H9 (cell line): Measurements from ENCODE around the gene GARNL3. TPM values are rescaled to one million over a fixed set of nuclear protein-coding genes. Genes with fewer than 3 reads are reported as not detected.

Experiments
- DNase-seq: peaks from one replicate; pipeline ENCODE4 v3.0.0-alpha.2; 2017
- H2AFZ ChIP-seq: one replicate; pipeline ENCODE4 v1.6.1; 2013; ENCODE audit warnings: mild to moderate bottlenecking, low read length, control low read depth, moderate library complexity
- H2AK5ac ChIP-seq: 2 replicates; pipeline ENCODE4 v1.6.1; 2013; ENCODE audit warnings: low read length, control low read depth, mixed read lengths; ENCODE audit not compliant: insufficient read length
- H2BK120ac ChIP-seq: one replicate; pipeline ENCODE4 v1.6.1; 2013; ENCODE audit warnings: low read depth, mild to moderate bottlenecking, low read length, control low read depth, inconsistent platforms; ENCODE audit not compliant: poor library complexity, severe bottlenecking
- H2BK12ac ChIP-seq: 2 replicates; pipeline ENCODE4 v1.6.1; 2013; ENCODE audit warnings: low read length, control low read depth, mixed read lengths, low read depth; ENCODE audit not compliant: insufficient read length
- H2BK15ac ChIP-seq: 2 replicates; pipeline ENCODE4 v1.6.1; 2013; ENCODE audit warnings: low read depth, low read length, control low read depth
- H2BK20ac ChIP-seq: one replicate; pipeline ENCODE4 v1.6.1; 2013; ENCODE audit warnings: low read depth, mild to moderate bottlenecking, low read length, control low read depth, inconsistent platforms; ENCODE audit not compliant: poor library complexity, severe bottlenecking
- H2BK5ac ChIP-seq: 2 replicates; pipeline ENCODE4 v1.6.1; 2013; ENCODE audit warnings: low read length, control low read depth, mixed read lengths; ENCODE audit not compliant: insufficient read length
- H3K14ac ChIP-seq: 2 replicates; pipeline ENCODE4 v1.6.1; 2013; ENCODE audit warnings: low read length, control low read depth; ENCODE audit not compliant: insufficient read depth
- H3K18ac ChIP-seq: 2 replicates; pipeline ENCODE4 v1.6.1; 2013; ENCODE audit warnings: low read depth, mild to moderate bottlenecking, mixed read lengths, low read length, control low read depth; ENCODE audit not compliant: insufficient read length
- H3K23ac ChIP-seq: 2 replicates; pipeline ENCODE4 v1.6.1; 2013; ENCODE audit warnings: low read length, control low read depth, mixed read lengths, low read depth; ENCODE audit not compliant: insufficient read length
- H3K23me2 ChIP-seq: 2 replicates; pipeline ENCODE4 v1.6.1; 2013; ENCODE audit warnings: low read depth, mild to moderate bottlenecking, mixed read lengths, low read length, control low read depth; ENCODE audit not compliant: insufficient read length, poor library complexity, severe bottlenecking
- H3K27ac ChIP-seq: 2 replicates; pipeline ENCODE4 v1.5.1; 2013; ENCODE audit warnings: low read length, control low read depth, mixed read lengths, low read depth; ENCODE audit not compliant: insufficient read length
- H3K27me3 ChIP-seq: 2 replicates; pipeline ENCODE4 v1.6.1; 2013; ENCODE audit warnings: low read length, control low read depth, inconsistent platforms; ENCODE audit not compliant: insufficient read depth
- H3K4ac ChIP-seq: 2 replicates; pipeline ENCODE4 v1.6.1; 2013; ENCODE audit warnings: low read depth, mild to moderate bottlenecking, control low read depth, inconsistent platforms, low read length, moderate library complexity
- H3K4me1 ChIP-seq: 2 replicates; pipeline ENCODE4 v1.6.1; 2013; ENCODE audit warnings: low read length, control low read depth, inconsistent platforms; ENCODE audit not compliant: insufficient read depth
- H3K4me2 ChIP-seq: 2 replicates; pipeline ENCODE4 v1.6.1; 2013; ENCODE audit warnings: low read length, control low read depth, mixed read lengths; ENCODE audit not compliant: insufficient read length, insufficient read depth
- H3K56ac ChIP-seq: 2 replicates; pipeline ENCODE4 v1.6.1; 2013; ENCODE audit warnings: low read depth, mild to moderate bottlenecking, mixed read lengths, low read length, control low read depth; ENCODE audit not compliant: insufficient read length
- H3K79me1 ChIP-seq: 2 replicates; pipeline ENCODE4 v1.6.1; 2013; ENCODE audit warnings: low read depth, mild to moderate bottlenecking, moderate library complexity, low read length, control low read depth, inconsistent platforms; ENCODE audit not compliant: insufficient read depth, poor library complexity, severe bottlenecking
- H3K79me2 ChIP-seq: 2 replicates; pipeline ENCODE4 v1.6.1; 2013; ENCODE audit warnings: low read length, control low read depth, inconsistent platforms; ENCODE audit not compliant: insufficient read depth
- H3K9ac ChIP-seq: 2 replicates; pipeline ENCODE4 v1.6.1; 2013; ENCODE audit warnings: low read length, control low read depth, mixed read lengths; ENCODE audit not compliant: insufficient read length; ENCODE audit errors: extremely low read depth
- H3K9me3 ChIP-seq: one replicate; pipeline ENCODE4 v1.6.1; 2013; ENCODE audit warnings: low read depth, low read length, inconsistent platforms; ENCODE audit not compliant: control insufficient read depth
- H3T11ph ChIP-seq: one replicate; pipeline ENCODE4 v1.6.1; 2013; ENCODE audit warnings: mild to moderate bottlenecking, low read length, control low read depth, inconsistent platforms
- H4K20me1 ChIP-seq: one replicate; pipeline ENCODE4 v1.6.1; 2013; ENCODE audit not compliant: control insufficient read depth, insufficient read length, insufficient read depth
- H4K5ac ChIP-seq: 2 replicates; pipeline ENCODE4 v1.6.1; 2013; ENCODE audit warnings: low read depth, mild to moderate bottlenecking, mixed read lengths, low read length, control low read depth; ENCODE audit not compliant: insufficient read length
- H4K8ac ChIP-seq: replicated peaks from 2 replicates; pipeline ENCODE4 v1.6.1; 2013; ENCODE audit warnings: low read length, control low read depth, mixed read lengths, low read depth; ENCODE audit not compliant: insufficient read length
- H4K91ac ChIP-seq: 2 replicates; pipeline ENCODE4 v1.6.1; 2013; ENCODE audit warnings: low read depth, mild to moderate bottlenecking, moderate library complexity, mixed read lengths, low read length, control low read depth; ENCODE audit not compliant: insufficient read length
- H3K27ac Mint-ChIP-seq, 3 experiments: 2 replicates in 2 of 3; 3 replicates in 1 of 3; pipeline ENCODE4 v1.8.0; 2020 to 2021; ENCODE audit warnings: mixed read lengths in 3 of 3, mild to moderate bottlenecking in 1 of 3, moderate library complexity in 1 of 3
- H3K27me3 Mint-ChIP-seq: 2 replicates; pipeline ENCODE4 v1.8.0; 2021; ENCODE audit warnings: low read depth, mild to moderate bottlenecking, moderate library complexity, mixed read lengths
- H3K36me3 Mint-ChIP-seq, 3 experiments: 2 replicates in 2 of 3; 3 replicates in 1 of 3; pipeline ENCODE4 v1.8.0; 2020 to 2021; ENCODE audit warnings: low read depth in 3 of 3, mixed read lengths in 3 of 3; ENCODE audit not compliant: insufficient read depth in 1 of 3
- H3K4me1 Mint-ChIP-seq, 2 experiments: 2 replicates each; pipeline ENCODE4 v1.8.0; 2020; ENCODE audit warnings: mixed read lengths in 2 of 2
- H3K4me3 Mint-ChIP-seq, 2 experiments: 2 replicates in 1 of 2; 3 replicates in 1 of 2; pipeline ENCODE4 v1.8.0; 2020 to 2021; ENCODE audit warnings: mild to moderate bottlenecking in 2 of 2, mixed read lengths in 2 of 2, moderate library complexity in 1 of 2
- H3K9me3 Mint-ChIP-seq, 2 experiments: 2 replicates in 1 of 2; 3 replicates in 1 of 2; pipeline ENCODE4 v1.8.0; 2020; ENCODE audit warnings: mild to moderate bottlenecking in 2 of 2, mixed read lengths in 2 of 2, moderate library complexity in 1 of 2
- CTCF ChIP-seq: fragments of 200-600 bp; sonication (generic); conservative IDR thresholded peaks from 3 replicates; pipeline ENCODE4 v1.8.0; 2021; ENCODE audit warnings: antibody characterized with exemption, mild to moderate bottlenecking
- WGBS: extraction: QIAGEN DNeasy Blood & Tissue Kit; methylation state at CpG from one replicate; pipeline ENCODE4 v1.1.7; 2013; ENCODE audit warnings: missing lambda C conversion rate, low lambda C conversion rate, mixed read lengths; ENCODE audit not compliant: insufficient read length; ENCODE audit errors: extremely low coverage; 5-methylcytosine and 5-hydroxymethylcytosine counted together
- total RNA-seq: library from RNA; stranded (reverse); gene quantifications from 2 replicates; pipeline ENCODE4 v1.2.1, GENCODE V29; 2021

GARNL3 gene
- total RNA-seq, 1 experiment from 2014 or later, result 8.7 TPM

GRCh38 chr9:127358770-127359169 lies 94.2 kb downstream of the GARNL3 start:
- Histone ChIP-seq H2BK20ac (no peak overlapping the region), H4K8ac (no peak overlapping the region), H3K56ac (no peak overlapping the region), H4K5ac (no peak overlapping the region), H2BK120ac (no peak overlapping the region), H3K27ac (no peak overlapping the region), H4K20me1 (no peaks in the 10 kb centered on the region), H3K4me1 (no peaks in the 10 kb centered on the region; the same call in 1 of the 2 replicates), H3K9ac (no peak overlapping the region), H2BK12ac (no peak overlapping the region), H2AFZ (no peak overlapping the region), H3K18ac (no peak overlapping the region), H3T11ph (no peak overlapping the region), H4K91ac (no peak overlapping the region), H2BK15ac (no peak overlapping the region), H2BK5ac (no peak overlapping the region), H3K27me3 (no peaks in the 10 kb centered on the region), H3K14ac (no peak overlapping the region), H3K9me3 (no peaks in the 10 kb centered on the region), H3K79me2 (no peaks in the 10 kb centered on the region), H3K23me2 (no peaks in the 10 kb centered on the region), H3K4me2 (no peak overlapping the region), H2AK5ac (no peak overlapping the region), H3K79me1 (no peaks in the 10 kb centered on the region), H3K23ac (no peak overlapping the region), H3K4ac (no peak overlapping the region)
- no peaks in the 10 kb centered on the region for H3K27me3 Mint-ChIP-seq
- no peak overlapping the region for H3K27ac Mint-ChIP-seq
- no CpG with 5 or more reads among the region's 3 CpGs for WGBS
- no peaks in the 10 kb centered on the region for H3K9me3 Mint-ChIP-seq
- no peak for DNase-seq
- TF ChIP-seq CTCF, result no peak
- peaks cover 6 to 12% (median 10%) of the 10 kb centered on the region in 3 experiments; a peak in 4 of 7 replicates for H3K36me3 Mint-ChIP-seq
- H3K4me1 Mint-ChIP-seq, result peaks cover 20 to 21% of the 10 kb centered on the region in 2 experiments
- H3K4me3 Mint-ChIP-seq, result no peak overlapping the region
